Lower leg skin (tissue), 4 donors: ENCODE results near the gene SIGLEC8. TPM values are rescaled to one million over a fixed set of nuclear protein-coding genes. Genes with fewer than 3 reads are reported as not detected.

Experiments
- DNase-seq, 2 donors: peaks; one replicate each; pipeline ENCODE4 v3.0.0-alpha.2; 2019; ENCODE audit warnings: low spot score in 2 of 2
- H3K4me3 ChIP-seq: fragments of 200-600 bp; sonication (generic); 2 replicates; pipeline ENCODE4 v1.5.1; 2017; ENCODE audit warnings: mild to moderate bottlenecking, low read depth; ENCODE audit not compliant: poor library complexity, severe bottlenecking
- CTCF ChIP-seq, 3 donors: fragments of 450-650 bp; IDR thresholded peaks; one replicate each; pipeline ENCODE4 v1.5.1; 2016; ENCODE audit warnings: antibody characterized with exemption in 3 of 3, mild to moderate bottlenecking in 3 of 3, moderate library complexity in 2 of 3
- POLR2A ChIP-seq, 2 donors: fragments of 450-650 bp; IDR thresholded peaks; one replicate each; pipeline ENCODE4 v1.6.1; 2016 to 2017; ENCODE audit warnings: antibody characterized with exemption in 2 of 2, mild to moderate bottlenecking in 1 of 2, moderate library complexity in 1 of 2
- WGBS, 2 donors: methylation state at CpG; one replicate each; pipeline ENCODE4 v1.1.5; 2018; 5-methylcytosine and 5-hydroxymethylcytosine counted together
- intact Hi-C: fragments of 100-400 bp; cut with DNase I; formaldehyde crosslinking; loops from one replicate; pipeline ENCODE4 v1.15.0; 2023; ENCODE audit warnings: low total_unique reads
- total RNA-seq, 4 donors: library from RNA; depleted of rRNA; stranded (reverse); fragments of >200 nt; gene quantifications; one replicate each; pipeline ENCODE4 v1.1.0, GENCODE V29; 2016

The SIGLEC8 gene
- total RNA-seq, 4 donors from 2014 or later = 0.27 to 0.65 (median 0.38) TPM; not detected in 1

- DNase-seq = no peak
- TF ChIP-seq POLR2A (IDR thresholded peaks at IDR 0.05) (no peak), CTCF (IDR thresholded peaks at IDR 0.05) (no peak)
- H3K4me3 ChIP-seq = no peak overlapping the region
- 68% methylated on average over 1 of the region's 1 CpG for WGBS, 2 donors
- intact Hi-C loops = no loop called here
These were observed 23.8 kb downstream of the SIGLEC8 start for GRCh38 chr19:51434456-51434855.

- intact Hi-C loops = no loop called here
- no peak for DNase-seq
- H3K4me3 ChIP-seq = no peak overlapping the region
- WGBS, 2 donors = 34 to 65% methylated on average over 4 of the region's 4 CpGs
- TF ChIP-seq CTCF (IDR thresholded peaks at IDR 0.05) (no peak), POLR2A (IDR thresholded peaks at IDR 0.05) (no peak)
These were observed 25.2 kb downstream of the SIGLEC8 start for GRCh38 chr19:51433043-51433442.

- DNase-seq = no peak
- TF ChIP-seq POLR2A (IDR thresholded peaks at IDR 0.05) (no peak), CTCF (IDR thresholded peaks at IDR 0.05) (no peak)
- H3K4me3 ChIP-seq = no peak overlapping the region
- WGBS, 2 donors = 56 to 69% methylated on average over 3 of the region's 3 CpGs
- intact Hi-C loops = no loop called here
These were observed 27.1 kb downstream of the SIGLEC8 start for GRCh38 chr19:51431124-51431523.

GRCh38 chr19:51430221-51430620 is 28.0 kb downstream of the SIGLEC8 start:
- intact Hi-C loops = no loop called here
- no peak overlapping the region for H3K4me3 ChIP-seq
- DNase-seq = no peak
- TF ChIP-seq POLR2A (IDR thresholded peaks at IDR 0.05) = no peak
- TF ChIP-seq CTCF (IDR thresholded peaks at IDR 0.05) = no peak
- 47 to 52% methylated on average over 3 of the region's 3 CpGs for WGBS, 2 donors

- intact Hi-C loops = no loop called here
- TF ChIP-seq CTCF (IDR thresholded peaks at IDR 0.05) = no peak
- TF ChIP-seq POLR2A (IDR thresholded peaks at IDR 0.05) = no peak
- no peak overlapping the region for H3K4me3 ChIP-seq
- peak in 1 of 2 donors; percentile 80 for DNase-seq
- WGBS, 2 donors = 57 to 65% methylated on average over 3 of the region's 3 CpGs
These were observed 31.1 kb downstream of the SIGLEC8 start for GRCh38 chr19:51427201-51427600.

GRCh38 chr19:51422053-51422448 is 36.2 kb downstream of the SIGLEC8 start:
- intact Hi-C loops = no loop called here
- no peak overlapping the region for H3K4me3 ChIP-seq
- WGBS, 2 donors = 11 to 12% methylated on average over 19 of the region's 19 CpGs
- TF ChIP-seq CTCF (IDR thresholded peaks at IDR 0.05) (peak in 1 of 3 donors; percentile 91), POLR2A (IDR thresholded peaks at IDR 0.05) (no peak)
- peak; percentile 53 to 94 for DNase-seq
